K562 (cell line): Measurements from ENCODE around the gene PIM3. TPM values are rescaled to one million over a fixed set of nuclear protein-coding genes. Genes with fewer than 3 reads are reported as not detected.

ENCODE experiments used
- ASH1L ChIP-seq: fragments of 450-650 bp; IDR thresholded peaks from 2 replicates; pipeline ENCODE4 v1.6.1; 2018; ENCODE audit warnings: borderline replicate concordance, mild to moderate bottlenecking, low read depth; ENCODE audit not compliant: partially characterized antibody
- BMI1 ChIP-seq: fragments of 150-350 bp; IDR thresholded peaks from 2 replicates; pipeline ENCODE4 v1.6.1; 2014; ENCODE audit warnings: low read length
- CC2D1A ChIP-seq: fragments of 450-650 bp; IDR thresholded peaks from 2 replicates; pipeline ENCODE4 v1.6.1; 2017; ENCODE audit warnings: mild to moderate bottlenecking
- DLX4 ChIP-seq: fragments of 250-450 bp; sonication (Bioruptor Pico); IDR thresholded peaks from 2 replicates; pipeline ENCODE4 v1.6.1; 2021; ENCODE audit warnings: mild to moderate bottlenecking
- DMBX1 ChIP-seq: fragments of 250-450 bp; sonication (Bioruptor Pico); IDR thresholded peaks from 2 replicates; pipeline ENCODE4 v1.8.0; 2022; ENCODE audit warnings: inconsistent platforms, mild to moderate bottlenecking, moderate library complexity, borderline replicate concordance
- HDAC1 ChIP-seq, 2 experiments: fragments of 450-650 bp; IDR thresholded peaks; 2 replicates each; pipeline ENCODE4 v1.6.1; 2016 to 2017; ENCODE audit warnings: inconsistent platforms in 1 of 2, mild to moderate bottlenecking in 1 of 2, moderate library complexity in 1 of 2
- HDAC3 ChIP-seq: fragments of 450-650 bp; IDR thresholded peaks from 2 replicates; pipeline ENCODE4 v1.6.1; 2018; ENCODE audit warnings: borderline replicate concordance, mild to moderate bottlenecking, moderate library complexity; ENCODE audit not compliant: partially characterized antibody
- KDM1A ChIP-seq, 2 experiments: fragments of 450-650 bp; IDR thresholded peaks; 2 replicates each; pipeline ENCODE4 v1.6.1; 2016; ENCODE audit warnings: mild to moderate bottlenecking in 2 of 2
- KLF13 ChIP-seq: fragments of 450-650 bp; IDR thresholded peaks from 2 replicates; pipeline ENCODE4 v1.6.1; 2016; ENCODE audit warnings: missing genetic modification characterization, low read depth, mild to moderate bottlenecking, missing compliant biosample characterization, moderate library complexity, borderline replicate concordance
- LEF1 ChIP-seq: fragments of 450-650 bp; IDR thresholded peaks from 2 replicates; pipeline ENCODE4 v1.6.1; 2016; ENCODE audit warnings: mild to moderate bottlenecking
- NFRKB ChIP-seq: fragments of 450-650 bp; IDR thresholded peaks from 2 replicates; pipeline ENCODE4 v1.6.1; 2016; ENCODE audit warnings: low read depth
- PRMT5 ChIP-seq: sonication (generic); formaldehyde crosslinking; IDR thresholded peaks from 2 replicates; pipeline ENCODE4 v1.5.0; 2020; ENCODE audit warnings: missing genetic modification reagents
- RNF2 ChIP-seq: sonication (generic); IDR thresholded peaks from 2 replicates; pipeline ENCODE4 v1.6.1; 2016
- SREBF1 ChIP-seq: fragments of 150-350 bp; IDR thresholded peaks from 2 replicates; pipeline ENCODE4 v1.6.1; 2014; ENCODE audit warnings: antibody characterized with exemption, low read depth, low read length, borderline replicate concordance
- THRAP3 ChIP-seq: fragments of 450-650 bp; IDR thresholded peaks from 2 replicates; pipeline ENCODE4 v1.6.1; 2016; ENCODE audit warnings: mild to moderate bottlenecking, inconsistent platforms, borderline replicate concordance
- TSC22D4 ChIP-seq: fragments of 450-650 bp; IDR thresholded peaks from 2 replicates; pipeline ENCODE4 v1.6.1; 2016; ENCODE audit warnings: missing genetic modification characterization, missing biosample characterization, control low read depth
- U2AF1 ChIP-seq: fragments of 200-400 bp; formaldehyde crosslinking; optimal IDR thresholded peaks from 2 replicates; pipeline ENCODE3; 2017; ENCODE audit warnings: mild to moderate bottlenecking, low read depth, low read length, moderate library complexity
- VEZF1 ChIP-seq: fragments of 200-800 bp; sonication (Bioruptor generic); IDR thresholded peaks from 2 replicates; pipeline ENCODE4 v1.6.1; 2017; ENCODE audit warnings: missing genetic modification characterization, missing compliant biosample characterization
- ZNF124 ChIP-seq: sonication (generic); formaldehyde crosslinking; IDR thresholded peaks from 2 replicates; pipeline ENCODE4 v1.8.1; 2022; ENCODE audit warnings: missing genetic modification reagents
- ZNF212 ChIP-seq: fragments of 450-650 bp; formaldehyde crosslinking; IDR thresholded peaks from 2 replicates; pipeline ENCODE4 v1.4.0; 2020; ENCODE audit warnings: mild to moderate bottlenecking
- ZNF263 ChIP-seq: sonication (generic); formaldehyde crosslinking; IDR thresholded peaks from 2 replicates; pipeline ENCODE4 v1.8.0; 2022; ENCODE audit warnings: mild to moderate bottlenecking, missing genetic modification reagents, borderline replicate concordance
- ZNF41 ChIP-seq: fragments of 250-450 bp; sonication (Bioruptor Pico); conservative IDR thresholded peaks from 2 replicates; pipeline ENCODE4 v1.4.0; 2020; ENCODE audit warnings: mild to moderate bottlenecking
- ZNF507 ChIP-seq: conservative IDR thresholded peaks from 2 replicates; pipeline ENCODE4 v1.6.1; 2017; ENCODE audit warnings: missing genetic modification characterization, missing compliant biosample characterization
- ZNF785 ChIP-seq: fragments of 250-450 bp; sonication (Bioruptor Pico); IDR thresholded peaks from 2 replicates; pipeline ENCODE4 v1.4.0; 2020; ENCODE audit warnings: mild to moderate bottlenecking
- polyA plus RNA-seq, 8 experiments: library from polyadenylated mRNA; depleted of rRNA in 4 of 8; stranded (reverse) in 5 of 8; unstranded in 3 of 8; fragments of >200 nt; fragmentation: Nextera tagmentation in 2 of 8; fragmentation: Illumina TruSeq in 1 of 8; extraction: Ambion mirVana in 2 of 8; extraction: Trizol in 1 of 8; gene quantifications; 2 replicates each; pipeline versions ENCODE4 v1.2.1 to v1.2.3, GENCODE V29; 2011 to 2014; ENCODE audit warnings: inconsistent platforms in 1 of 8, missing spikeins in 1 of 8
- total RNA-seq, 7 experiments: library from RNA; depleted of rRNA in 6 of 7; stranded (reverse); fragments of >200 nt in 6 of 7; fragmentation: Illumina TruSeq in 2 of 7; extraction: Trizol in 2 of 7; gene quantifications; 2 replicates each; pipeline versions ENCODE4 v1.2.1 to v1.2.3, GENCODE V29; 2011 to 2021; ENCODE audit warnings: low replicate concordance in 1 of 7
- TF ChIP-seq, protein P1 (sequence below): fragments of 250-450 bp; sonication (Bioruptor Pico); IDR thresholded peaks from 2 replicates; pipeline ENCODE4 v1.4.0; 2020
- TF ChIP-seq, protein P2 (sequence below): sonication (generic); formaldehyde crosslinking; IDR thresholded peaks from 2 replicates; pipeline ENCODE4 v1.8.1; 2023; ENCODE audit warnings: mild to moderate bottlenecking, missing genetic modification reagents

Gene PIM3
- total and polyA plus RNA-seq, 9 of the 15 experiments (the other 6 are each of a cell fraction or from before 2014, with no cell fraction given): 0.24 to 40.5 (median 5.3) TPM

DNA sequence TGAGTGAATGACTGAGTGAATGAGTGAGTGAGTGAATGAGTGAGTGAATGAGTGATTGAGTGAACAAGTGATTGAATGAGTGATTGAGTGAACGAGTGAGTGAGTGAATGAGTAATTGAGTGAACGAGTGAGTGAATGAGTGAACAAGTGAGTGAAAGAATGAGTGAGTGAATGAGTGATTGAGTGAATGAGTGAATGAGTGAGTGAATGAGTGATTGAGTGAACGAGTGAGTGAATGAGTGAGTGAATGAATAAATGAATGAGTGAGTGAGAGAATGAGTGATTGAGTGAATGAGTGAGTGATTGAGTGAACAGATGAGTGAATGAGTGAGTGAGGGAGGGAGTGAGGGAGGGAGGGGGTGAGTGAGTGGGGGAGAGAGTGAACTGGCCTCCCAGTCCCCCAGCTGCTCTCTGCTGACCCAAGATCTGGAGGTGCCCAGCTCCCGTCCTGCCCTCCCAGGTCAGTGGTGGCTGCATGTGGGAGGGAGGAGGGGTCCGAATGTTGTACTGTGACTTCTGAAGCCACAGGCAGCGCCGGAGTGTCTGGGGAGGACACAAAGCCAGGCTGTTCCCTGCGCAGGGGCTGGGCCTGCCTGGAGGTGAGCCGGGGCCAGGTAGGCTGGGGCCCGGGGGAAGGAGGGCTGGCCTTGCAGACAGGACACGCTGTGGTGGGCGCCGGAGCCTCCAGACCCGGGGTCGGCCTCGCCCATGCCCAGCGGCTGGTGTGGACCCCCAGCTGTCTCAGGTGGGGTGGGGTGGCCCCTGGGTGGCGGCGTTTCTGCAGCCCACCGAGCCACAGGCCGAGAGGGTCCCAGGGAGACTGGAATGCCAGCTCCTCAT, 17.8 kb upstream of the PIM3 start (continued):
- TF ChIP-seq, protein P1, sequence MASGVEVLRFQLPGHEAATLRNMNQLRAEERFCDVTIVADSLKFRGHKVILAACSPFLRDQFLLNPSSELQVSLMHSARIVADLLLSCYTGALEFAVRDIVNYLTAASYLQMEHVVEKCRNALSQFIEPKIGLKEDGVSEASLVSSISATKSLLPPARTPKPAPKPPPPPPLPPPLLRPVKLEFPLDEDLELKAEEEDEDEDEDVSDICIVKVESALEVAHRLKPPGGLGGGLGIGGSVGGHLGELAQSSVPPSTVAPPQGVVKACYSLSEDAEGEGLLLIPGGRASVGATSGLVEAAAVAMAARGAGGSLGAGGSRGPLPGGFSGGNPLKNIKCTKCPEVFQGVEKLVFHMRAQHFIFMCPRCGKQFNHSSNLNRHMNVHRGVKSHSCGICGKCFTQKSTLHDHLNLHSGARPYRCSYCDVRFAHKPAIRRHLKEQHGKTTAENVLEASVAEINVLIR (CRISPR knock-in tag): no peak
- TF ChIP-seq NFRKB (peak; percentile 95), HDAC1 (IDR thresholded peaks at IDR 0.05) (peak in 1 of 2 experiments; percentile 63; a peak in 2 of 4 replicates), ZNF124 (CRISPR knock-in tag) (no peak), PRMT5 (CRISPR knock-in tag) (no peak), KDM1A (IDR thresholded peaks at IDR 0.05) (peak; percentile 44 to 74; a peak in 3 of 4 replicates), LEF1 (no peak), TSC22D4 (tag) (peak; percentile 100), THRAP3 (no peak), RNF2 (no peak), SREBF1 (no peak), HDAC3 (no peak), ASH1L (peak; percentile 42), ZNF212 (CRISPR knock-in tag) (no peak), DLX4 (CRISPR knock-in tag) (no peak), ZNF263 (CRISPR knock-in tag) (0 out of 2 replicates have a peak, but pooled peaks have one; percentile 18), ZNF785 (CRISPR knock-in tag) (no peak), VEZF1 (no peak), DMBX1 (CRISPR knock-in tag) (no peak), CC2D1A (0 out of 2 replicates have a peak, but pooled peaks have one; percentile 16), ZNF507 (tag) (no peak), KLF13 (tag) (no peak), ZNF41 (CRISPR knock-in tag) (no peak), BMI1 (no peak), U2AF1 (no peak)
- TF ChIP-seq, protein P2, sequence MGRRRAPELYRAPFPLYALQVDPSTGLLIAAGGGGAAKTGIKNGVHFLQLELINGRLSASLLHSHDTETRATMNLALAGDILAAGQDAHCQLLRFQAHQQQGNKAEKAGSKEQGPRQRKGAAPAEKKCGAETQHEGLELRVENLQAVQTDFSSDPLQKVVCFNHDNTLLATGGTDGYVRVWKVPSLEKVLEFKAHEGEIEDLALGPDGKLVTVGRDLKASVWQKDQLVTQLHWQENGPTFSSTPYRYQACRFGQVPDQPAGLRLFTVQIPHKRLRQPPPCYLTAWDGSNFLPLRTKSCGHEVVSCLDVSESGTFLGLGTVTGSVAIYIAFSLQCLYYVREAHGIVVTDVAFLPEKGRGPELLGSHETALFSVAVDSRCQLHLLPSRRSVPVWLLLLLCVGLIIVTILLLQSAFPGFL (CRISPR knock-in tag): no peak
